Caco-2 (cell line): ENCODE measurements around the gene NEU1. TPM values are rescaled to one million over a fixed set of nuclear protein-coding genes. Genes with fewer than 3 reads are reported as not detected.
A peak's percentile ranks its signal among the peaks of the same experiment; 100 is the strongest.
"Not testable (repeated sequence)": the region's sequence is repeated elsewhere in the genome, so short reads cannot be mapped to it uniquely, and the experiment has no call there.

ENCODE experiments used
- Bru-seq: library from RNA; stranded (reverse); fragments of 400-500 nt; gene quantifications from one replicate; lab custom pipeline; 2021; lab: Mats Ljungman, UMichigan
- BruChase-seq, 2 experiments: library from RNA; stranded (reverse); fragments of 400-500 nt; gene quantifications; one replicate each; lab custom pipeline; 2021; lab: Mats Ljungman, UMichigan
- BruUV-seq: library from RNA; stranded (reverse); fragments of 400-500 nt; replicated peaks from 2 replicates; lab custom pipeline; 2021; lab: Mats Ljungman, UMichigan
- CTCF ChIA-PET: fragments of 300-600 bp; sonication (Branson Sonifier 250); formaldehyde crosslinking; loops from one replicate; lab custom pipeline; 2022; ENCODE audit warnings: antibody characterized with exemption; lab: Charles Lee
- POLR2A ChIA-PET: fragments of 300-600 bp; sonication (Branson Sonifier 250); formaldehyde crosslinking; loops from one replicate; lab custom pipeline; 2022; ENCODE audit warnings: antibody characterized with exemption; lab: Charles Lee
- DNase-seq, 2 experiments: peaks; one replicate each; pipeline versions ENCODE4 v3.0.0 to v3.0.0-alpha.2; 2020 to 2022
- H3K27me3 ChIP-seq: replicated peaks from 2 replicates; pipeline ENCODE4 v1.6.0; 2011; ENCODE audit warnings: low read length; ENCODE audit not compliant: control insufficient read depth, insufficient read depth
- H3K36me3 ChIP-seq: 2 replicates; pipeline ENCODE4 v1.5.1; 2011; ENCODE audit warnings: low read length; ENCODE audit not compliant: control insufficient read depth, insufficient read depth
- H3K4me1 ChIP-seq: fragments of 250-450 bp; sonication (Bioruptor Pico); 2 replicates; pipeline ENCODE4 v1.5.1; 2020; ENCODE audit warnings: mild to moderate bottlenecking
- H3K4me3 ChIP-seq: 2 replicates; pipeline ENCODE4 v1.5.1; 2011; ENCODE audit warnings: low read depth, mild to moderate bottlenecking, control low read depth, low read length
- H3K9me3 ChIP-seq: fragments of 250-450 bp; sonication (Bioruptor Pico); 2 replicates; pipeline ENCODE4 v1.5.1; 2020; ENCODE audit warnings: mild to moderate bottlenecking, moderate library complexity
- H3K27ac Mint-ChIP-seq: one replicate; pipeline ENCODE4 v1.8.0; 2022; ENCODE audit warnings: mixed read lengths; ENCODE audit not compliant: unreplicated experiment
- H3K27me3 Mint-ChIP-seq: one replicate; pipeline ENCODE4 v1.8.0; 2022; ENCODE audit warnings: mixed read lengths; ENCODE audit not compliant: insufficient read depth, unreplicated experiment
- H3K36me3 Mint-ChIP-seq: one replicate; pipeline ENCODE4 v1.8.0; 2022; ENCODE audit warnings: mild to moderate bottlenecking, mixed read lengths; ENCODE audit not compliant: insufficient read depth, unreplicated experiment
- H3K4me1 Mint-ChIP-seq: one replicate; pipeline ENCODE4 v1.8.0; 2022; ENCODE audit warnings: low read depth, mixed read lengths; ENCODE audit not compliant: unreplicated experiment
- H3K4me3 Mint-ChIP-seq: one replicate; pipeline ENCODE4 v1.8.0; 2022; ENCODE audit warnings: mild to moderate bottlenecking, moderate library complexity, mixed read lengths; ENCODE audit not compliant: unreplicated experiment
- H3K9me3 Mint-ChIP-seq: one replicate; pipeline ENCODE4 v1.8.0; 2022; ENCODE audit warnings: mixed read lengths; ENCODE audit not compliant: unreplicated experiment
- CTCF ChIP-seq, 2 experiments: fragments of 200-600 bp in 1 of 2; IDR thresholded peaks; 1 replicate in 1 of 2; 2 replicates in 1 of 2; pipeline versions ENCODE4 v1.5.1 to v1.8.0; 2011 to 2022; ENCODE audit warnings: antibody characterized with exemption in 1 of 2, control low read depth in 1 of 2, inconsistent platforms in 1 of 2, low read depth in 1 of 2, low read length in 1 of 2, mild to moderate bottlenecking in 1 of 2, moderate library complexity in 1 of 2; ENCODE audit not compliant: insufficient read depth in 1 of 2, severe bottlenecking in 1 of 2, unreplicated experiment in 1 of 2
- intact Hi-C: fragments of 100-400 bp; cut with micrococcal nuclease; formaldehyde crosslinking; loops from one replicate; pipeline ENCODE4 v1.10.0; 2022; ENCODE audit not compliant: unreplicated experiment
- long read RNA-seq: library from polyadenylated mRNA; stranded (forward); transcript quantifications from one replicate; pipeline ENCODE4 v2.0.0, GENCODE V29; 2022
- total RNA-seq: library from RNA; stranded (reverse); gene quantifications from 2 replicates; pipeline ENCODE4 v1.2.3, GENCODE V29; 2022

NEU1 gene
- total RNA-seq: 173 and 176 TPM in 2 replicates
- Bru-seq, nascent RNA: percentile 87 among the genes with signal in this experiment
- BruChase-seq, experiment 1, labeled RNA remaining after a 2-hour chase: percentile 92 among the genes with signal in this experiment
- percentile 98 among the genes with signal in this experiment for BruChase-seq, experiment 2, labeled RNA remaining after a 6-hour chase
- long read RNA-seq, transcript NEU1-206 (6 exons, 2,045 nt): major isoform, 432 of 480 reads
- long read RNA-seq, partial matches to known transcripts: 29 of 480 reads
- long read RNA-seq, other reads (novel, unspliced or antisense): 15 of 480 reads

- H3K9me3 Mint-ChIP-seq: no peaks in the 10 kb centered on the region
- Histone ChIP-seq H3K36me3 (peaks cover 9% of the 10 kb centered on the region), H3K9me3 (no peaks in the 10 kb centered on the region), H3K27me3 (no peaks in the 10 kb centered on the region), H3K4me3 (peak within 1 kb of the TSS; percentile 76), H3K4me1 (peaks cover 14% of the 10 kb centered on the region)
- H3K27me3 Mint-ChIP-seq: no peaks in the 10 kb centered on the region
- no TSS peak for BruUV-seq
- peak within 1 kb of the TSS; percentile 100 for H3K27ac Mint-ChIP-seq
- peaks cover 54% of the 10 kb centered on the region for H3K36me3 Mint-ChIP-seq
- CTCF ChIA-PET: interaction anchor here (0.6 to 1.8 kb wide), 15 partner anchors 12 to 210 kb away, joined by 3 to 10 read pairs (median 3); partner anchors contain the start of genes BAG6, CLIC1, DDAH2 and LSM2
- intact Hi-C loops: loop anchor here (1.0 to 2.0 kb wide), 6 partner anchors 15 to 182 kb away; partner anchors contain the start of genes EHMT2 and LSM2
- POLR2A ChIA-PET: interaction anchor here (0.5 to 3.3 kb wide), 42 partner anchors 10 to 1109 kb away, joined by 3 to 40 read pairs (median 5); partner anchors contain the start of genes ABHD16A, APOM, ATF6B and BAG6
- peak within 1 kb of the TSS; percentile 100 for H3K4me3 Mint-ChIP-seq
- no peak for TF ChIP-seq CTCF (IDR thresholded peaks at IDR 0.05; ENCODE audit: insufficient read depth in 1 of 2, low read depth in 1 of 2, low read length in 1 of 2, severe bottlenecking in 1 of 2, unreplicated experiment in 1 of 2)
- DNase-seq: peak; percentile 99 to 100
- peaks cover 24% of the 10 kb centered on the region for H3K4me1 Mint-ChIP-seq
Observed at GRCh38 chr6:31862344-31863235, at the start of gene NEU1. Gene NEU1, minus strand, starts transcription at chr6:31862821. Its CDS starts 45 bp downstream, at chr6:31862776.

GRCh38 chr6:31911826-31912585 lies 49.4 kb upstream of the NEU1 start:
- H3K4me3 Mint-ChIP-seq: no peak overlapping the region

DNA sequence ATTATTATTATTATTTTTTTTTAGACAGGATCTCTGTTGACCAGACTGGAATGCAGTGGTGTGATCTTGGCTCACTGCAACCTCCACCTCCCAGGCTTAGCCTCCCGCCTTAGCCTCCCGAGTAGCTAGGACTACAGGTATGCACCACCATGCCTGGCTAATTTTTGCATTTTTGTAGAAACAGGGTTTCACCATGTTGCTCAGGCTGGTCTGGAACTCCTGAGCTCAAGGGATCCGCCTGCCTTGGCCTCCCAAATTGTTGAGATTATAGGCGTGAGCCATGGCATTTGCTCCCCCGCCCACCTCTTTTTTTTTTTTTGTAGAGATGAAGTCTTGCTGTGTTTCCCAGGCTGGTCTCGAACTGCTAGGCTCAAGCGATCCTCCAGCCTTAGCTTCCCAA lies 46.7 kb upstream of the NEU1 start:
- H3K9me3 Mint-ChIP-seq, H3K27me3 Mint-ChIP-seq, H3K4me3 Mint-ChIP-seq, POLR2A ChIA-PET, H3K27me3 ChIP-seq, intact Hi-C loops, H3K9me3 ChIP-seq, H3K36me3 Mint-ChIP-seq, H3K4me1 ChIP-seq, DNase-seq, H3K27ac Mint-ChIP-seq, H3K36me3 ChIP-seq, H3K4me1 Mint-ChIP-seq, H3K4me3 ChIP-seq, BruUV-seq: not testable (repeated sequence)
- CTCF ChIA-PET: interaction anchor here (0.7 kb wide), 1 partner anchor 11 kb away, joined by 4 read pairs; no protein-coding TSS in a partner anchor

More at GRCh38 chr6:31911826-31912585, 49.4 kb upstream of the NEU1 start:
- Mint-ChIP-seq H3K9me3 (no peaks in the 10 kb centered on the region), H3K4me1 (peaks cover 7% of the 10 kb centered on the region), H3K27me3 (no peaks in the 10 kb centered on the region), H3K27ac (no peak overlapping the region), H3K36me3 (no peaks in the 10 kb centered on the region)
- Histone ChIP-seq H3K27me3 (no peaks in the 10 kb centered on the region), H3K4me1 (no peaks in the 10 kb centered on the region), H3K36me3 (no peaks in the 10 kb centered on the region), H3K4me3 (no peak overlapping the region), H3K9me3 (no peaks in the 10 kb centered on the region)
- POLR2A ChIA-PET: no interaction called here
- no peak for DNase-seq
- no peak for TF ChIP-seq CTCF (IDR thresholded peaks at IDR 0.05; ENCODE audit: insufficient read depth in 1 of 2, low read depth in 1 of 2, low read length in 1 of 2, severe bottlenecking in 1 of 2, unreplicated experiment in 1 of 2)
- intact Hi-C loops: no loop called here
- CTCF ChIA-PET: no interaction called here
- no TSS peak for BruUV-seq
